DMS 273 (cell line): Measurements from ENCODE around the gene KNDC1.
A peak's percentile ranks its signal among the peaks of the same experiment; 100 is the strongest.

Experiments
- DNase-seq: peaks from one replicate; lab custom pipeline; 2025; ENCODE audit not compliant: unreplicated experiment; lab: John Stamatoyannopoulos, UW

KNDC1 gene

DNA sequence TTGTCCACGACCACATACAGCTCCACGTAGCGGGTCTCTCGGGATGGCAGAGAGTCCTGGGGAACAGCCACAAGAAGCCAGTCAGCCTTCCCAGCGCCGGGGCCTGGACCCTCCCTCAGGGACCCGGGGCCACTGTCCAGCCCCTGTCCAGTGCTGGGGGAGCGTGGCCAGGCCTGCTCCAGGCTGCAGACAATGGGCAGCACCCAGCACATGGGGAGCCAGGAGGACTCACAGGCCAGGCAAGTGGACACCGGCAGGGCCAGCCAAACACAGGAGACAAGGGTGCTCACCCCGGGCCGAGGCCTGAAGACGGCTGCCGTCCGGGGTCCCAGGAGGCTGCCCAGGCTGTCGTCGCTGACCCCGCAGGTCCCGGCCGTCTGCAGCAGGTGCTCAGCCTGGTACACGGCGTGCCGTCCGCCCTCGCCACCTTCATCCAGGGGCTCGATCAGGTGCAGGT, 113.0 kb downstream of the KNDC1 start:
- DNase-seq = no peak

GRCh38 chr10:133273534-133274143, 113.6 kb downstream of the KNDC1 start:
- DNase-seq = no peak

DNA sequence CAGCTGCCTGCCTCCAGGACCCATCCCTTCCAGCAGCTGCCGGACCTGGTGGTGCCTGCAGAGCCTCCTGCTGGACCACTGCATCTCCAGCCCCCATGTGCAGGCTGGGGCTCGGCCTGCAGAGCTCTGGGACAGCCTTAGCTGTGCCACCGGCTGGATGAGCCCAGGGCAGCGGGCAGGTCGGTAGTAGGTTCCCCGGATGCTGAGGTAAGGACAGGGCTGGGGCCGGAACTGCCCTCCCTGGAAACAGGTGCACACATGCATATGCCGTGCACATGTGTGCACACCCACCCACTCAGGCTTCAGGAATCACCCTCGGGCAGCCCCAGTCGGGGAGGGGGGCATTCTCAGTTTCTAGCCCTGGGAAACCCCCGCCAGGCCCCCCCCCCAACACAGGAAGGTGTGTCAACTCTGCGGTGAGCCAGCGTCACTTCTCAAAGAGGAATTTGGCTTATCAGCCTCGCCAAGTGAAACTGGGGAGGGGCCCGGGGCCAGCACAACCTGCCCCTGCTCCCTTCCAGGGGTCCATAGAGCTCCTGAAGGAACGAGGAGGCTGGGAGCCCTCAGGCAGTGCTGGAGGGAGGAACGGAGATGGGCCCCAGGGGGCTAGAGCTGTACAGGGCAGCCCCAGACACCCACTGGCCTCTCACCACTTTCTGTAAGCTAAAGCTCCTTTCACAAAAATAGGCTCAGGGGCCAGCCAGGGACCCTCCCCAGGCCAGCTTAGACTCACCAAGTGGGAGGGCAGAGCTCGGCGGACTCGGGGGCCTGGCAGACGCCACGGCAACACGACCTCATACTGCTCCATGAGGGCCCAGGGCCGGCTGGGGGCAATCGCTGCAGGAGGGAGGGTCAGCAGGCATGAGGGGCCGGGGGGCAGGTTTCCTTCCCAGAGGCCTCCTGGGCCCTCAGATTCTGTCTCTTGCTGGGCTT, 115.0 kb downstream of the KNDC1 start:
- DNase-seq = peak; percentile 67

- DNase-seq = peak; percentile 24
Measured at GRCh38 chr10:133275684-133276092, 115.7 kb downstream of the KNDC1 start.
